ENCODE measurements around the gene MTMR12.
"Not testable (repeated sequence)": the region's sequence is repeated elsewhere in the genome, so short reads cannot be mapped to it uniquely, and the experiment has no call there.

MTMR12 gene

DNA sequence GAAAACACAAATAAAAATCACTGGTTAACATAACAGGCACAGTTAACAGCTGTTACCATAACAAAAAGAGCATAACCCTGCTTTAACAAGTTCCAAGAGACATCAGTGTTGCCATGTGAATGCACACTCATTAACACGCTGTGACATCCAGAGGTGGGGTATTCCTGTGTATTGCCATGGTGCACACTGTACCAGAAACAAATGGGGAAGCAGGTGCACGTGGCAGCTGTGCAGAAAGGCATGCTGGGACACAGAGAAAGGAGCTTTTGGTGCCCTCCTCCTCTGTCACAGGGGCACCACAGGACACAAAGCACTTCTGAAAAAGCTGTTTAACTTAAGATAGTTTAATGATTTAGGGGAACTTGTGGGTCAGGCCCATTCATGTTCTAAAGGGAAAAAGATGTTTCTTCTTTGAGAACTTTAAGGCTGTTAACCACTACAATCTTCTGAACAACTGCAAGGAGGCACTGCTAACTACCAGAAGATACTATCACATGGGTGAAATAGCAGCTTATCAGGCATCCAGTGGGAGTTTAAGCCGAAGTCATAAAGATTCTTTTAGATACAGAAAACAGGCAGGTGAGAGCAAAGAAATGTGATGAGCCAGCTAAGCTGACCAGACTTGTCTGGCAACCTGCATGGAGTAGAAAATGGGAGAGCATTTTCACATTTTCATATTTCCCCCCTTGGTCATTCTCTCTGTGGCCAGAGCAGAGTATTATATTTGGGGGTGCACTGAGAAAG lies 82.2 kb downstream of the MTMR12 start:
- DNase-seq: no peak

DNA sequence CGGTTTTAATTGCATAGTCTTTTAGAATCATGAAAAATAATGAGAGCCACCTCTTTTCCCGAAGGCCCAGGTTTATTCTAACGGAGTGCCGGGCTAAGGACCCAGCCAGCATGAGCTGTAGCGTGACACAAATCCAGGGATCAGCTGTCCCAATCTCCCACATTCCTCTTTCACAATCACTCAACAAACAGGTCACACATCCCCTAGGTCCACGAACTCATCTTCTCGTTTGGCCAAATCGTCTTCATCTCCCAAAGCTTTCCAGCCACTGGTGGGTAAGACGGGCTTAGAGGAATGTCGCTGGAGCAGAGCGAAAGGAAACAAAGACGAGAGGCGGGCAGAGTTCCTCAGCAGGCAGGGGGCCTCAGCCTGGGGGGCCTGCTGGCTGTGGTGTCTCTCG lies 83.2 kb downstream of the MTMR12 start:
- no peak for DNase-seq

DNA sequence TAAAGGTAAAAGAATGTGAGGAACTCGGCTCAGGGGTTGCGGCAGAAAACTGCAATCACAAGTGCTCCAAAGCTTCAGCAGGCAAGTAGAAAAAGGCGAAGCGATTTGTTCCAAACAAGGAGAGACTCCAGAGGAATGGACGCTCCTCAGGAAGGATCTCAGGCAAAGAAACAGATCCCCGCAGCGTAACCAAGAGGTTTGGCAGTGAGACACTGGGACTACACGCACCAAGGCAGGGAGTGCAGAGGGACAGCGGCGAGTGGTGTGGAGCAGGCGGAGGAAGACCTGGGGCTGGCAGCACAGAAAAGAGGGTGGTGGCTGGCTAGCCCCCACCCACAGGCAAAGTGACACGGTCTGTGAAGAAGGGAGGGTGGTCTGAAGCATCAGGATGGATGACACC lies 83.9 kb downstream of the MTMR12 start:
- no peak for DNase-seq

DNA sequence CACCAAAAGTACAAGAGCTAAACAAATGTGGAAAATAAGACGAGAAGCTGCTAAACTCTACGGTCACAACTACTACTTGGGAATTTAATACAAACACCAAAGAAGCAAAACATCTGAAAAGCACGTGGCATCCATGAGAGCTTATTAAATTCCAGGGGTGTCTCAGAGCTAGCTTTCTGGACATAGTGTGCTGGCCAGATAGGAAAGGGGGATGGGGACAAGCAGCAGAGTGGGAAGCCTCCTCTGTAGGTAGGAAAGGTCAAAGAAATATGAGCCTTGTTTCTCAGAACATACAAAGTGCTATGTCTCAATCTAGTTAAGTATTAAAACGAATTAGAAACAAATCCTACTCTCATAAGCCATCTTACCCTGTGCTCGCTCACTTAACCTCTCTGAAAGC lies 87.3 kb downstream of the MTMR12 start:
- no peak for DNase-seq

DNA sequence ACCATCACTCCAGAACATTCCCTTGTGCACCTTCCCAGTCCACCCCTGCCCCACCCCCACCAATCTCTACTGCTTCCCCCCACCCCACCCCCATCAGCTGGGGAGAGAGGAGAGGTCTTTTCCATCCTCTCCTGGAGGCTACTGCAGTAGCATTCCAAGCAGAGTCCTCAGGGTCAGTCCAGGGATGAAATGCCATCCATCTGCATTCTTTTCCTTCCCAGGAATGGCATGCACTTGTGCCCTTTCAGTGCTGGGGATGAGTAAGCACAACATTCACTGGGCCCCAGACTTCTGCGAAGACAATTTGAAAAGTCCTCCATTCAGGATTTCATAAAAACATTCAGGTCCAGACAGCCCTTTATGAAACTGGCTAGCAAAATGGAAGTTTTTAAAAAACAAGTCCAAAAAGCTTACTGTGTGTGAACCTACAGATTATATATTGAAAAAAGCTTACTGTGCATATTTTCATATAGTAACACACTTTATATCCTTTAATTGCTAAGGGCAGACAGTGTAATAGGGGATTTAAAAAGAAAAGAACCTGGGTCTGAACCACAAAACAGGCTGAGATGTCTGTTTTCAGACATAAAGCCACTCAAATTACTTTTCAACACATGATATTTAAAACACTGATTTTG lies 88.6 kb downstream of the MTMR12 start:
- peak; percentile 35 to 63 for DNase-seq

DNA sequence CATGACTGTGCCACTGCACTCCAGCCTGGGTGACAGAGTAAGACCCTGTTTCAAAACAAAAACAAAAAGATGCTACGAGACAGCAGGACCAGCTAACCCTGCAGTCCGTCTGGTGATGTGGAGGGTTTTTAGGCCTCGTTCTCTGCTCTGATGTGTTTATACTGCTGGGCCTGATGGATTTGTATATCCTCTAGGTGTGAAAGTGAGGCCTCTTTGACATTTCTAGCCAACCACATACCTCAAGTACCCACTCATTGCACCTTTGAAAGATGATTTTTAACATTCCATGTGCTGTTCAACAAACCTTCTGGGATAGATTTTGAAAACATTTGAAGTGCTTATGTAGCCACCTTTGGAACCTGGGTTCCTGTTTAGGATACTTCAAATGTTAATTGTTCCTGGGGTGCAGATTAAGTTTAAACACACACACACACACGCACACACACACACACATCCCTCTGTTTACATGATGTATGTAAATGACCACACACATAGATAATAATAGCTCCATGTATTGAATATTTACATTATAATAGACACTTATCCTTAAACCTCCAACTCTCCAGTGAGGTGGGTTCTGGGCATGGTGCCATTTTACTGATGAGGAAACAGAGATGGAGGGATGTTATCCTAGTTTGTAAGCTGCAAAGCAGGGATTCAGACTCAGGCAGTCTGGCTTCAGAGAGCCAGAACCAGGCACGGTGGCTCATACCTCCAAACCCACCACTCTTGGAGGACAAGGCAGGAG lies 89.8 kb downstream of the MTMR12 start:
- DNase-seq: no peak

DNA sequence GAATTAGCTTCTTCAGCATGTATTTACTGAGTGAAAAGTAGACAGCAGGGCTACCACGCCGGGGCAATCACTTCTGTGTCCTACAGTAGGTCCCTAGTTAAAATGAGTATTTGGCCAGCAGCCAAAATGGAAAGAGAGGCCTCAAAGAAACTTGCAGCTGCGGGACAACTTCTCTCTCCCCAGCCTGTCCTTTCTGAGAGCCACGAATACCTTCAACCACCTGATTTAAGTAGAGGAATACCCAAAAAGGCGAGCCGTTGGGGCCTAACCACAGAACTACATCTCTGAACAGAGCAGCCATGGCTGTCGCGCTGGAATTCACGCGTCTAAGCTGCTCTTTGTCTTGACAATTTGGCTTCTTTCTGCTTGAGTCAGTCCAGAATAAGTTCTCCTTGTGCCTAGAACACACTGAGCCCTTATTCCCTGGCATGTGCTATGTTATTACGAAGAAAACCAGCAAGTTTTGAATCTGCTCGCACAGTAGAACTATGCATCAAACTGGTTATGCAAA lies 94.8 kb downstream of the MTMR12 start:
- no peak for DNase-seq

DNA sequence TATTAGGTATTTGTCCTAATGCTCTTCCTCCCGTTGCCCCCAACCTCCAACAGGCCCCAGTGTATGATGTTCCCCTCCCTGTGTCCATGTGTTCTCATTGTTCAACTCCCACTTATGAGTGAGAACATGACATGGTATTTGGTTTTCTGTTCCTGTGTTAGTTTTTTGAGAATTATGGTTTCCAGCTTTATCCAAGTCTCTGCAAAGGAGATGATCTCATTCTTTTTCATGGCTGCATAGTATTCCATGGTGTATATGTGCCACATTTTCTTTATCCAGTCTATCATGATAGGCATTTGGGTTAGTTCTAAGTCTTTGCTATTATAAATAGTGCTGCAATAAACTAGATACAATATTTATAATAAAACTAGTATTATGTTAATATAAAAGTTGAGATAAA lies 98.4 kb downstream of the MTMR12 start:
- not testable (repeated sequence) for DNase-seq

DNA sequence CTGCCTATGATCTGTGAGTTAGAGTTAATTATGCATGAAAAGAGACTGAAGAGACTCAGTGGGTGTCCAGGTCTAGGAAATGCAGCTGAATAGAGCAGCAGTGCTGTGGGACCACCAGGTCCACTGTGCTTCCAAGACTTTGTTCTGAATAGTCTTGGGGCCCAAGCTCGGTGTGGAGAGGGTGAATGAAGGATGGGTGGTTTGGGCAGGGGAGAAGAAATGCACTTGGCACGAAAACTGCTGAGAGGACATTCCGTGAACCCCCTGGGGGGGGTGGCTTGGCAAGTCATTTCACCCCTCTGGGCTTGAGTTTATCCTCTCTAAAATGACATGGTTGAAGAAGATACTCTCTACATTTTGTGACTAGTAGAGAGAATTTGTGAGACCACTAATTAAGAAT lies 102.6 kb downstream of the MTMR12 start:
- no peak for DNase-seq

DNA sequence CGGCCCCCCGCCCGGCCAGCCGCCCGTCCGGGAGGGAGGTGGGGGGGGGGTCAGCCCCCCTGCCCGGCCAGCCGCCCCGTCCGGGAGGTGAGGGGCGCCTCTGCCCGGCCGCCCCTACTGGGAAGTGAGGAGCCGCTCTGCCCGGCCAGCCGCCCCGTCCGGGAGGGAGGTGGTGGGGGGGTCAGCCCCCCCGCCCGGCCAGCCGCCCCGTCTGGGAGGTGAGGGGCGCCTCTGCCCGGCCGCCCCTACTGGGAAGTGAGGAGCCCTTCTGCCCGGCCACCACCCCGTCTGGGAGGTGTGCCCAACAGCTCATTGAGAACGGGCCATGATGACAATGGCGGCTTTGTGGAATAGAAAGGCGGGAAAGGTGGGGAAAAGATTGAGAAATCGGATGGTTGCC lies 103.9 kb downstream of the MTMR12 start:
- not testable (repeated sequence) for DNase-seq

DNA sequence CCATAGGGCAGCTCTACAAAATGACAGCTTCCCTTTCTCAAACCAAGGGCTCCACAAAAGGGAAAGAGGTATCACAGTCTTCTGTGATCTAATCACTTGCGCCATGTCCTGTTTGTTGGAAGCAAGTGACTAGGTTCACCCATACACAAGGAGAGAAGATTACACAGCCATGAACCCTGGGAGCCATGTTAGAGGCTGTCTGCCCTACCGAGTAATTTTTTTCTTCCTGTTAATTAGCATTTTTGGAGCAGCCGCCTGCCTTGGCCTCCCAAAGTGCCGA lies 105.4 kb downstream of the MTMR12 start:
- DNase-seq: no peak

DNA sequence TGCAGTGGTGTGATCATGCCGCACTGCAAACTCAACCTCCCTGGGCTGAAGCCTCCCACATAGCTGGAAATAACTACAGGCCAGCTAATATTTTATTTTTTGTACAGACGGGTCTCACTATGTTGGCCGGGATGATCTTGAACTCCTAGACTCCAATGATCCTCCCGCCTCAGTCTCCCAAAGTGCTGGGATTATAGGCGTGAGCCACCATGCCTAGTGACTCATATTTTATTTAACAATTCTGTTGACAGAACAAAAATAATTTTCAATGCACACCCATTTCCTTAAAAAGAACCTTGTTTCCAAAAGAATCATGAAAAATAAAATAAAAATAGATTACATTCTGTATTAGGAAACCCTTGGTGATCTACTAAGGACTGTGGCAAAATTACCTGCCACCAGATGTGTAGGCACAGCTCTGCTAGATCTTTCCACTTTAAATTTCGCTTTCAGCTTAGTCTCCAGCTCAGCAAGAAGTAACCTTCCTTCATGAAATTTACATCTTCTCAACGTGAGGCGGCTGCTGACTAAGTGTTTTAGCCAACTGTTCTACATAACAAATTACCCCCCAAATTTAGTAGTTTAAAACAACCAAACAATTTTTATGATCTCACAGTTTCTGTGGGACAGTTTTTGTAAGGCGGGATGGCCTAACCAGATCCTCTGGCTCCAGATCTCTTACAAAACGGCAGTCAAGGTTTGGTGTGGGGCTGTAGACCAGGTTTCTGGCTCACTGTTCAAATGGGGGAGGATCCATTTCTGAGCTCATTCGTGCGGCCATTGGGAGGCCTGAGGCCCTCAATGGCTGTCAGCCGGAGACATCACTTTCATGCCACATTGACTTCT lies 106.0 kb downstream of the MTMR12 start:
- DNase-seq: no peak

DNA sequence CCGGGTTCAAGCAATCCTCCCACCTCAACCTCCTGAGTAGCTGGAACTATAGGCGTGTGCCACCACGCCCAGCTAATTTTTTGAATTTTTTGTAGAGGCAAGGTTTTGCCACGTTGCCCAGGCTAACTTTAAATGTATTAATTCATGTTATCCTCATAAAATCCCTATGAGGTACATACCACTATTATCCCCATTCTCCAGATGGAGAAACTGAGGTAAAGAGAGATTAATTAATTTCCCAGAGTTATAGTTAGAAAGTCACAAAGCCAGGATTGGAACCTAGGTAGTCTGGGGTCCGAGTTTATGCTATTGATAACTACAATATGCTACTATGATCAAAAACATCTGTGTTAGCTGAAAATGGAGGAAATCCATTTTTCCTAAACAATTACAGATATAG lies 106.7 kb downstream of the MTMR12 start:
- DNase-seq: no peak

DNA sequence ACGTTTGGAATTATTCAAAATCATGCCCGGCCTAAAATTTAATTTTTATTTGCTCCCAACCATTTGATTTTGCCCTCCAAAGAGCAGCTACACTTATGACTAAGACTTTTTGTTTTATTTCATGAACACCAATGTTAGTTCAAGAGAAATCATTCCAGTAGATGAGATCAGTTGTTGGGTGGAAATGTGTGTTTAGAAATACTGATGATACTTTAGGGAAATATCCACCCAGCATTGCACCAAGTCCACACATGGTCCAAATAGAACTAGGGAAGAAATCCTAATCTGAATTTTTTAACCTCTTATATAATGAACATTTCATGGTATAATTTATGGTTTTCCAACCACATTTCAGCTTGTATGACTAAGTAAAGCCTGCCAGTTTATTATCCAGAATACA lies 110.3 kb downstream of the MTMR12 start:
- no peak for DNase-seq

DNA sequence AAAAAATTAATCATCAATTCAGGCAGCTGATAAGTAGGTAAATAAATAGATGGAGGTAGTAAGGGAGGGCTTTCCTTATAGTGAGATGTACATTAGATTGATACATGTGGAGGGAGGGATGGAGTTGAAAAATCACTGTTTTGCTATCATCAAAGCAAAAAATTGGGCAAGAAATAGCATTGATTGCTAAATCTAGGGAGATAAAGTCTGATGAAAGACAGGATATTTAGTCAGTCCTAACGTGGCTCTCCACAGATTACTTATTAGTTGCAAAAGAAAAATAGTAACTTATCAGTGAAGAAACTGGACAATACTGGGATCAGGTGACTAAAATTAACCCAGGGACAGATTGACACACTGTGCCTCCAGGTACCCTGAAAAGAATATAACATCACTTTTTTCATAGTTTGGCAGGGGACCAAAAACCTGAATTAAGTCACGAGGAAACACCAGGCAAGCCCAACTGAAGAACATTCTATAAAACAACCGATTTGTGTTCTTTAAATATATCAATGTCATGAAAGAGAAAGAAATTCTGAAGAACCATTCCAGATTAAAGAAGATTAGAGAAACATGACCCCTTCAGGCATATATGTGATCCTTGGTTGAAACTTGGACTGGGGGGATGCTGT lies 111.5 kb downstream of the MTMR12 start:
- no peak for DNase-seq

DNA sequence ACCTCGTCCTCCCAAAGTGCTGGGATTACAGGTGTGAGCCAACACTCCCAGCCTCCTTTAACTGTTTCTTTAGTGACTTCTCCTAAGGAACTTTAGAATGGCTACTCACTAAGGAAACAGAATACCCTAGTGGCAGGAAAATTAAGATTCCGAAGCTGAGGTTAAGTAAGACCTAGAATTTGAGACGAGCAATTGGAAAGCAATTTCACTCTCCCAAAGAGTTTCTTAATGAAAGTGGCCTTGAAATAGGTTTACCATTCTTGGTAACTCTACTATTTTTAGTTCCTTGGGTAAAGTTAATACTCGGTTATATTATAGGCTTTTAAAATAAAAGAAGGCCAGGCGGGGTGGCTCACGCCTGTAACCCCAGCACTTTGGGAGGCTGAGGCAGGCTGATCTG lies 115.7 kb downstream of the MTMR12 start:
- no peak for DNase-seq

DNA sequence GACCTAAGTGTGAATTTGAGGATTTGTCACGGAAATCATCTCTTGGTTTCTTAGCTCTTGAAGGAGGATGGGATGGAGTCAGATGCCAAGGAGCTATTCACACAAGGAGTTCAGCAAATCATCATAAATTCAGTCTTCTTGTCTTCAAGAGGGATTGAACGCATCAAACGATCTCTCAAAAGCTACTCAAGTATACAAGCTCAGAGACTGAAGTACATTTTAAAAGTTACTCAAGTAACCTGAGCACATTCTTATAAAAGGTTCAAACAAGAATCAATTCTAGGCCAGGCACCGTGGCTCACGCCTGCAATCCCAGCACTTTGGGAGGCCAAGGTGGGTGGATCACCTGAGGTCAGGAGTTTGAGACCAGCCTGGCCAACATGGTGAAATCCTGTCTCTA lies 117.5 kb downstream of the MTMR12 start:
- DNase-seq: no peak

DNA sequence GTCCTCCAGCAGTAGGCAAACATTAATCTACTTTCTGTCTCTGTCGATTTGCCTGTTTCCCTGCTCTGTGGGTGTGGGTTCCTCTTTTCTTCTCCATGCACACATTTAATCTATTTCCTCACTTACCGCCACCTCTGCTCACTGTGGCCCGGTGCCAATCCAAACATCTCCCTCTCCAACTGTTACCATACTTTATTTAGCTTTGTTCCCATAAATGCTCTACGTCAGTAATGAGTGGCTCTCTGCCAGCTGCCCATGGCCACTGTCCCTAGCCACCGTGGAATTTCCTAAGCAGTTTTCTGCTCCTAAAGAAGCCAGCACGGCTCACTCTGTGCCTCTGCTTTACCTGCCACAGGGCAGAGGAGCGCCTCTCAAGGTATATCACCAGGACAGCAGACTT lies 119.1 kb downstream of the MTMR12 start:
- DNase-seq: no peak

DNA sequence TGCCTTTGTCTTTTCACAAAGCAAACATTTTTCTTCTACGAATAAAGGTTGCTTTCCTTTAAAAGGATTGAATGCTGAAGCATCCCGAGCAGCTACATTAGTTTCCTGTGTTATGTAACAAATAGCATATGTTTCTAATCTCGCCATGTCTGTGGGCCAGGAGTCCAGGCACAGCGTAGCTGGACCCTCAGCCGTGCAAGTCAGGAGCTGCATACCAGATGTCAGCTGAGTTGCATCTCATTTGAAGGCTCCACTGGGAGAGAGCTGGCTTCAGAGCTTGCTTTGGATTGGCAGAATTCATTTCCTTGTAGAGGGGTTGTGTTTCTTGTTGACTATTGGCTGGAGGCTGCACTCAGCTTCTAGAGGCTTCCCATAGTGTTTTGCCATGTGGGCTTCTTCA lies 122.6 kb downstream of the MTMR12 start:
- DNase-seq: no peak

DNA sequence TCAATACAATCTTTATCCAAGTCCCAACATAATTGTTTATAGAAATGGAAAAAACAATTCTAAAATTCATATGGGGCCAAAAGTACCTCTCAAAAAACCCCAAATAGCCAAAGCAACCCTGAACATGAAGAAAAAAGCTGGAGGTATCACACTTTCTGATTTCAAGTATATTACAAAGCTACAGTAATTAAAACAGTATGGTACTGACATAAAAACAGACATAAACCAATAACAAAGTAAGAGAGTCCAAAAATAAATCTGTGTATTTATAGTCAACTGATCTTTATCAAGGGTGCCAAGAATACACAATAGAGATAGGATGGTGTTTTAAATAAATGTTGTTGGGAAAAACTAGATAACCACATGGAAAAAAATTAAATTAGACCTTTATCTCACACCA lies 125.1 kb downstream of the MTMR12 start:
- no peak for DNase-seq

DNA sequence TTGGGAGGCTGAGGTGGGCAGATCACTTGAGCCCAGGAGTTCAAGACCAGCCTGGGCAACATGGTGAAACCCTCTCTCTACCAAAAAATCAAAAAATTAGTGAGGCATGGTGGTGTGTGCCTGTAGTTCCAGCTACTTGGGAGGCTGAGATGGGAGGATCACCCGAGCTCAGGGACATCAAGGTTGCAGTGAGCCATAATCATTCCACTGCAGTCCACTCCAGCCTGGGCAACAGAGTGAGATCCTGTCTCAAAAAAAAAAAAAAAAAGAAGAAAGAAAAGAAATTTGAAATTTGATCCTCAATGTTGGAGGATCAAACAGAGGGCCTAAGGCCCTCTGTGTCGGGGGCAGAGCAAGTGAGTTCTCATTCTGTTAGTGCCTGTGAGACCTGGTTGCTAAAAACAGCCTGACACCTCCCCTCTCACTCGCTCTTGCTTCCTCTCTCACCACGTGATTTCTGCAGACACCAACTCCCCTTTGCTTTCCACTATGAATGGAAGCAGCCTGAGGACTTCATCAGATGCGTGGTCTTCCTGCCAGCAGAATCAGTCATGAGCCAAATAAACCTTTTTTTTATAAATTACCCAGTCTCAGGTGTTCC lies 130.2 kb downstream of the MTMR12 start:
- no peak for DNase-seq
